Body of pancreas (tissue), 4 donors: ENCODE measurements around the gene DDX10. TPM values are rescaled to one million over a fixed set of nuclear protein-coding genes. Genes with fewer than 3 reads are reported as not detected.

Experiments
- ATAC-seq: fragments of 150-250 bp; one replicate; pipeline ENCODE4 v1.9.1; 2016
- DNase-seq, 4 donors: peaks; one replicate each; pipeline ENCODE4 v3.0.0-alpha.2; 2019
- H3K27ac ChIP-seq, 4 donors: fragments of 200-600 bp; sonication (generic); 1 replicate in 3 of 4; 2 replicates in 1 of 4; pipeline versions ENCODE4 v1.5.1 to v1.6.1; 2016 to 2019; ENCODE audit warnings: mild to moderate bottlenecking in 1 of 4, mixed read lengths in 1 of 4, moderate library complexity in 1 of 4
- H3K27me3 ChIP-seq, 2 donors: fragments of 200-600 bp; sonication (generic); one replicate each; pipeline ENCODE4 v1.6.0; 2016; ENCODE audit warnings: mild to moderate bottlenecking in 1 of 2
- H3K36me3 ChIP-seq, 2 donors: fragments of 200-600 bp; sonication (generic); replicated peaks in 1 of 2; 2 replicates each; pipeline ENCODE4 v1.5.1; 2016; ENCODE audit warnings: low read depth in 2 of 2; ENCODE audit not compliant: insufficient read depth in 1 of 2
- H3K4me1 ChIP-seq: fragments of 200-600 bp; sonication (generic); one replicate; pipeline ENCODE4 v1.6.0; 2016
- H3K4me3 ChIP-seq, 2 donors: fragments of 200-600 bp; sonication (generic); 1 replicate in 1 of 2; 2 replicates in 1 of 2; pipeline ENCODE4 v1.5.1; 2016 to 2019
- H3K9me3 ChIP-seq, 3 donors: fragments of 200-600 bp; sonication (generic); 1 replicate in 2 of 3; 2 replicates in 1 of 3; pipeline ENCODE4 v1.5.1; 2016
- POLR2A ChIP-seq, 3 donors: fragments of 450-650 bp; IDR thresholded peaks; one replicate each; pipeline ENCODE4 v1.6.1; 2016; ENCODE audit warnings: antibody characterized with exemption in 3 of 3, mild to moderate bottlenecking in 2 of 3
- WGBS, 2 donors: methylation state at CpG; one replicate each; pipeline ENCODE4 v1.1.5; 2017; 5-methylcytosine and 5-hydroxymethylcytosine counted together
- intact Hi-C: fragments of 100-400 bp; cut with DNase I; formaldehyde crosslinking; loops from one replicate; pipeline ENCODE4 v1.15.1; 2023
- total RNA-seq, 2 donors: library from RNA; depleted of rRNA; stranded (reverse); fragments of >200 nt; gene quantifications; one replicate each; pipeline ENCODE4 v1.1.0, GENCODE V29; 2016
- TF ChIP-seq, protein P1 (sequence below), 7 experiments: fragments of 450-650 bp in 4 of 7; fragments of 200-600 bp in 3 of 7; sonication (generic) in 3 of 7; IDR thresholded peaks; one replicate each; pipeline ENCODE4 v1.5.1; 2016 to 2019; ENCODE audit warnings: antibody characterized with exemption in 7 of 7

The DDX10 gene
- total RNA-seq, 2 donors from 2014 or later: 11.7 to 18.5 TPM

DNA sequence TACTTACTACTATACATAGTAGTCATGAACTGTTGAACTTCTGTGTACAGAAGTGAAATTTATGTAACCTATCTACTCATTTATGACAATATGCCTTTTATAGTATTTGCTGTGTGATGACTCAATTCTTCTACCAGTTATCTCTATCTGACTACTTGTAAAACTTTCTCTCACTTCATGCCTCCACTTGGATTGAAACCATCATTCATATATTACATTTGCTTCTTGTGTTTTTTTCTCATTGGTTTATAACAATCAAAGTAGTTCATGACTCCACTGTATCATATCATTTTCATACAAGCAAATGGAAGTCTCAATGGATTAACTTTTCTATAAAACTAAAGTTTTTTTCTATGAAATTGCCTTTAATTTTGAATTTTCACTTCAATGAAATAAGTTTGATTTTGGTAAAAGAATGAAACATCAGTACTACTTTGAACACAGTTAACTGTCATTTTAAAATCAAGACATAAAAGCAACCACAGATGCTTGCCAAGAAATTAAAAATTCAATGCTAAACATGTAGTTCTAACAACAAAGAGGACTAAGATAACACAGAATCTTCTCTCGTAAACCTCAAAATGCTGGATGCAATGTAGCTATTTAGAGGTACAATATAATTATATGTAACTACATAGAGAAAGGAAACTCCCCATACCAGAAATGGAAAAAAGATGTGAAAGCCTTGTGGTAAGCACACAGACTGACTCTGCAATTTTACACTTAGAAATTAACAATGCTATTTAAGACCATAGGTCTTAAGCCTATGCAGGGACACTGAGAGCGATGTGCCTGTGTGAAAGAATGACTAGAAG, 43.7 kb upstream of the DDX10 start:
- Histone ChIP-seq H3K9me3 (no peaks in the 10 kb centered on the region), H3K4me3 (no peak overlapping the region), H3K36me3 (no peaks in the 10 kb centered on the region), H3K27ac (no peak overlapping the region), H3K4me1 (no peaks in the 10 kb centered on the region), H3K27me3 (no peaks in the 10 kb centered on the region)
- DNase-seq (no peak), ATAC-seq (no peak)
- 83% methylated on average over 2 of the region's 2 CpGs for WGBS, 2 donors
- TF ChIP-seq, protein P1, sequence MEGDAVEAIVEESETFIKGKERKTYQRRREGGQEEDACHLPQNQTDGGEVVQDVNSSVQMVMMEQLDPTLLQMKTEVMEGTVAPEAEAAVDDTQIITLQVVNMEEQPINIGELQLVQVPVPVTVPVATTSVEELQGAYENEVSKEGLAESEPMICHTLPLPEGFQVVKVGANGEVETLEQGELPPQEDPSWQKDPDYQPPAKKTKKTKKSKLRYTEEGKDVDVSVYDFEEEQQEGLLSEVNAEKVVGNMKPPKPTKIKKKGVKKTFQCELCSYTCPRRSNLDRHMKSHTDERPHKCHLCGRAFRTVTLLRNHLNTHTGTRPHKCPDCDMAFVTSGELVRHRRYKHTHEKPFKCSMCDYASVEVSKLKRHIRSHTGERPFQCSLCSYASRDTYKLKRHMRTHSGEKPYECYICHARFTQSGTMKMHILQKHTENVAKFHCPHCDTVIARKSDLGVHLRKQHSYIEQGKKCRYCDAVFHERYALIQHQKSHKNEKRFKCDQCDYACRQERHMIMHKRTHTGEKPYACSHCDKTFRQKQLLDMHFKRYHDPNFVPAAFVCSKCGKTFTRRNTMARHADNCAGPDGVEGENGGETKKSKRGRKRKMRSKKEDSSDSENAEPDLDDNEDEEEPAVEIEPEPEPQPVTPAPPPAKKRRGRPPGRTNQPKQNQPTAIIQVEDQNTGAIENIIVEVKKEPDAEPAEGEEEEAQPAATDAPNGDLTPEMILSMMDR (IDR thresholded peaks at IDR 0.05): no peak
- no peak for TF ChIP-seq POLR2A (IDR thresholded peaks at IDR 0.05)
- intact Hi-C loops: no loop called here

DNA sequence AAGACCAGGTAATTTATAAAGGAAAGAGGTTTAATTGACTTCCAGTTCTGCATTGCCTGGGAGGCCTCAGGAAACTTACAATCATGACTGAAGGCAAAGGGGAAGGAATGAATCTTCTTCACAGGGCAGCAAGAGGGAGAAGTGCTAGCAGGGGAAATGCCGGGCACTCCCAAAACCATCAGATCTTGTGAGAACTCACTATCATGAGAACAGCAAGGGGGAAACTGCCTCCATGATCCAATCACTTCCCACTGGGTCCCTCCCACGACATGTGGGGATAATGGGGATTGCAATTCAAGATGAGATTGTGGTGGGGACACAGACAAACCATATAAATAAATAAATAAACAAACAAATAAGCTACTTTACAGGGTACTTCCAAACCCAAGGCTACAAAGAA, 42.5 kb upstream of the DDX10 start:
- H3K9me3 ChIP-seq: no peaks in the 10 kb centered on the region
- intact Hi-C loops: no loop called here
- DNase-seq (no peak), ATAC-seq (no peak)
- no peaks in the 10 kb centered on the region for H3K36me3 ChIP-seq
- no peaks in the 10 kb centered on the region for H3K27me3 ChIP-seq
- TF ChIP-seq, protein P1 (IDR thresholded peaks at IDR 0.05): no peak
- TF ChIP-seq POLR2A (IDR thresholded peaks at IDR 0.05): no peak
- H3K4me3 ChIP-seq: no peak overlapping the region
- H3K27ac ChIP-seq: no peak overlapping the region
- no peaks in the 10 kb centered on the region for H3K4me1 ChIP-seq
- WGBS, 2 donors: 60 to 82% methylated on average over 2 of the region's 2 CpGs

DNA sequence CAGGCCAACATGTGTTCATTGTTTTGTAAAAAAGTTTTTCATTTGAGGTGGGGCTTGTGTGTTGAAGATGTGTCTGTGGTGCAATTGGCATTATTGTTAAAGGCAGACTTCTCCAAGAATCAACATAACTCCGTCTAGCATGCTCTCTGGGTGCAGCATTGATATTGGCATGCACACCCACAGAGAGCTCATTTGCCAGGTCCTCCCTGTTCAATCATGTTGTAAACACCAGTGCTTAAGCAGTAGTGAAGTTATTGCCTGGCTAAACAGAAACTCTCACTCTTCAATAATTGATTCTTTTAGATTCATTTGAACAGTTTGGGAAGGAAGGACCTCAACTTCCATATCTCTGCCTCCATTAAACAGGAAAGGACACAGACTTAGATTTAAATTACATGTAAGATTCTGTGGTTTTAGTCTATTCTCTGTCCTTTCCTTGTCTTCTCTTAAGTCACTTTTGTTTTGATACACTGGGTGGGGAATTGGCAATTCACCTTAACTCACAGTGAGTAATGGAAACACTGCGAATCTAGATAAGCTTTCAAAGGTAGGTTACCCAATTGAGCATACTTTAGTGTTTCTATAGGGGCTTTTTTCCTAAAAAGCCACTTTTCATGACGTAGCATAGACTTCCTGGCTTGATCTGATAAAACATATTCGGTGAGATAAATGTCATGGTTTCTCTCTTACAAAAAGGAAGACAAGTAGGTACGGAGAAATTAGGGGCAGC, 40.5 kb upstream of the DDX10 start:
- DNase-seq: no peak
- no peaks in the 10 kb centered on the region for H3K9me3 ChIP-seq
- intact Hi-C loops: no loop called here
- WGBS, 2 donors: 78 to 82% methylated on average over 5 of the region's 5 CpGs
- TF ChIP-seq, protein P1 (IDR thresholded peaks at IDR 0.05): no peak
- TF ChIP-seq POLR2A (IDR thresholded peaks at IDR 0.05): no peak
- ATAC-seq: no peak
- H3K27me3 ChIP-seq: no peaks in the 10 kb centered on the region
- H3K4me1 ChIP-seq: no peaks in the 10 kb centered on the region
- no peak overlapping the region for H3K4me3 ChIP-seq
- H3K27ac ChIP-seq: no peak overlapping the region
- no peaks in the 10 kb centered on the region for H3K36me3 ChIP-seq

DNA sequence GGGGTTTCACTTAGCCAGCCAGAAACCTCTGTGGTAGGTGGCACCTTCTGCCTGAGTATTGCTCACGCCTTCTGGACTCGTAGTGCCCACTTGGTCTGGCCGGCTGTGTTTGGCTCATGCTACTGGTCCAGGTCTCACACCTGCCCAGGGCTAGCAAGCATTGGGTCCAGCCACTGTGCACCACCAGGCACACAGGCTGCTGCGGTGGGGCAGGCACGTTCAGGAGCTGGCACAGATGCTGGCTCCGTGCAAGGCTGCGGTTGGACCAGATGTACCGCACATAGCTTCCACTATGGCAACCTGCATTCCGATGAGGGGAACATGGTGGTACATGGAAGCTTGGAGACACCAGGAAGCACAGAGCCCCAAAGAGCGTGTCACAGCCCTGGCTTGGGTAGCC, 36.5 kb upstream of the DDX10 start:
- intact Hi-C loops: no loop called here
- no peak for ATAC-seq

More for the DNA sequence above, 36.5 kb upstream of the DDX10 start:
- Histone ChIP-seq H3K36me3 (no peaks in the 10 kb centered on the region), H3K4me3 (no peak overlapping the region), H3K9me3 (no peaks in the 10 kb centered on the region), H3K4me1 (no peaks in the 10 kb centered on the region), H3K27ac (no peak overlapping the region), H3K27me3 (no peaks in the 10 kb centered on the region)
- no peak for DNase-seq
- TF ChIP-seq POLR2A (IDR thresholded peaks at IDR 0.05): no peak
- TF ChIP-seq, protein P1 (IDR thresholded peaks at IDR 0.05): no peak
- 91 to 96% methylated on average over 7 to 10 of the region's 10 CpGs for WGBS, 2 donors
